Activated CD4-positive, alpha-beta T cell treated with anti-CD3 and anti-CD28 coated beads for 36 hours (primary cell): Measurements from ENCODE around the gene DRG1. TPM values are rescaled to one million over a fixed set of nuclear protein-coding genes. Genes with fewer than 3 reads are reported as not detected.
A peak's percentile ranks its signal among the peaks of the same experiment; 100 is the strongest.

Experiments used
- ATAC-seq: fragments of 200-7000 bp; cut with Tn5 transposase; one replicate; pipeline ENCODE4 v1.10.0; 2021; ENCODE audit warnings: mild to moderate bottlenecking, moderate library complexity
- CTCF ChIA-PET: fragments of 350-600 bp; sonication (Branson Sonifier 250); formaldehyde crosslinking; loops from one replicate; lab custom pipeline; 2021; ENCODE audit warnings: antibody characterized with exemption; lab: Charles Lee
- POLR2A ChIA-PET: fragments of 350-600 bp; sonication (Branson Sonifier 250); formaldehyde crosslinking; loops from one replicate; lab custom pipeline; 2021; ENCODE audit warnings: antibody characterized with exemption, inconsistent platforms; lab: Charles Lee
- DNase-seq: peaks from one replicate; pipeline ENCODE4 v3.0.0-alpha.2; 2020
- H3K27ac Mint-ChIP-seq: one replicate; pipeline ENCODE4 v1.8.0; 2021; ENCODE audit warnings: mixed read lengths
- H3K27me3 Mint-ChIP-seq: one replicate; pipeline ENCODE4 v1.8.0; 2021; ENCODE audit warnings: mixed read lengths
- H3K36me3 Mint-ChIP-seq: one replicate; pipeline ENCODE4 v1.8.0; 2021; ENCODE audit warnings: low read depth, mixed read lengths
- H3K4me1 Mint-ChIP-seq: one replicate; pipeline ENCODE4 v1.8.0; 2021; ENCODE audit warnings: mixed read lengths
- H3K4me3 Mint-ChIP-seq: one replicate; pipeline ENCODE4 v1.8.0; 2021; ENCODE audit warnings: mild to moderate bottlenecking, moderate library complexity, mixed read lengths
- H3K9me3 Mint-ChIP-seq: one replicate; pipeline ENCODE4 v1.8.0; 2021; ENCODE audit warnings: low read depth, mixed read lengths
- intact Hi-C, 2 experiments: fragments of 100-400 bp; cut with DNase I in 1 of 2; cut with micrococcal nuclease in 1 of 2; formaldehyde crosslinking; loops; one replicate each; pipeline versions ENCODE4 v1.14.2 to v1.15.1; 2022 to 2024; cut with DNase I, micrococcal nuclease
- total RNA-seq, 2 experiments: library from RNA; stranded (reverse); gene quantifications; one replicate each; pipeline ENCODE4 v1.2.3, GENCODE V29; 2021

Gene DRG1
- total RNA-seq, 2 experiments from 2014 or later, result 104 to 106 TPM

DNA sequence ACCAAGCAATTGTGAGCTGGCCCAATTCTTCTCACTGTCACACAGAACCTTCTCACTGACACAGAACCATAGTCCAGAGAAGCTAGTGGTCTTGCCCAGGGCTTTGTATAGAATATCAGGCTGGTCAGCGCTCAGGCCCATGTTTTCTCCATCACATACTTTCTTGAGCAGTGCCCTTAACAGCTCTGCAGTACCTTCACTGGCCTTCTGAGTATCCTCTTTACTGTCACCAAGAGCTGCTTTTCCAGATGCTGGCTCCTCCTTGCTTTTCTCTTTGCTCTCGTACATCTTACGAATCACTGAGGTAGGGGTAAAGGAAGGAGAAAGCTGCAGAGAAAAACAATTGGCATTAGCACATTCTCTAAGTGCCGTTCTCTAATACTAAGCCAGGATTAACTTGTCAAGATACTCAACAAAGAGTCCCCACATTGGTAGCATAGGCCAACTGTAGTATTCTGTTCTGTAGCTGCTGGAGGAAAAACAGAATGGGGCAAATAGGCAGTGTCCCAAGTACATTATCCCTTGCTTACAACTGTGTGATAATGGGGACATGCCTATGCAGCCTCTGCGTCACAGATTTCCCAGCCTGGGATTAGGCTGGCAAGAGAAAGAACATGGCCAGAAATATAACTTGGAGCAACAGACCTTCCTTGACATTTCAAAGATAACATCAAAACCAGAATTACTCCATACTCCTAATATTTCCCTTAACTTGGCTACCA lies 43.5 kb downstream of the DRG1 start:
- Mint-ChIP-seq H3K9me3 (no peaks in the 10 kb centered on the region), H3K36me3 (peaks cover 54% of the 10 kb centered on the region), H3K4me3 (no peak overlapping the region), H3K4me1 (peaks cover 3% of the 10 kb centered on the region), H3K27me3 (no peaks in the 10 kb centered on the region), H3K27ac (no peak overlapping the region)
- intact Hi-C loops, result no loop called here
- CTCF ChIA-PET, result no interaction called here
- POLR2A ChIA-PET, result interaction anchor here (0.6 kb wide), 1 partner anchor 12 kb away, joined by 3 read pairs; no protein-coding TSS in a partner anchor
- ATAC-seq (no peak), DNase-seq (no peak)

DNA sequence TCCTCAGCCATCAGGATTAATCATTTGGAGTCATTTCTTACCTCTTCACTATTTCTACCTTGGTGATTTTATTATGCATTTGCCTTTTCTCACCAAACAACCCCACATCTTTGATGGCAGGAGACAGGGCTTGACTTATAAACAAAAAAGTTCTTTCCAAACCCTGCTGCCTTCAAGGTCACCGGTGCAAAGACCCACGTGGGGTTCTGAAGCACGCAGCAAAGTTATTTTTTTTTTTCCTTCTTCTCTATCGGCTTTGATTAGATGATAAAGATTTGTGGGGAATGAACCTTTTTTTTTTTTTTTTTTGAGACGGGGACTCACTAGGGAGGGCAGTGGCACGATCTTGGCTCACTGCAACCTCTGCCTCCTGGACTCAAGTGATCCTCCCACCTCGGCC lies 44.1 kb downstream of the DRG1 start:
- peaks cover 3% of the 10 kb centered on the region for H3K4me1 Mint-ChIP-seq
- no peaks in the 10 kb centered on the region for H3K9me3 Mint-ChIP-seq
- no peak overlapping the region for H3K4me3 Mint-ChIP-seq
- CTCF ChIA-PET, result no interaction called here
- H3K36me3 Mint-ChIP-seq, result peaks cover 60% of the 10 kb centered on the region
- no peak for ATAC-seq
- no peak overlapping the region for H3K27ac Mint-ChIP-seq
- POLR2A ChIA-PET, result no interaction called here
- intact Hi-C loops, result no loop called here
- no peak for DNase-seq
- H3K27me3 Mint-ChIP-seq, result no peaks in the 10 kb centered on the region

DNA sequence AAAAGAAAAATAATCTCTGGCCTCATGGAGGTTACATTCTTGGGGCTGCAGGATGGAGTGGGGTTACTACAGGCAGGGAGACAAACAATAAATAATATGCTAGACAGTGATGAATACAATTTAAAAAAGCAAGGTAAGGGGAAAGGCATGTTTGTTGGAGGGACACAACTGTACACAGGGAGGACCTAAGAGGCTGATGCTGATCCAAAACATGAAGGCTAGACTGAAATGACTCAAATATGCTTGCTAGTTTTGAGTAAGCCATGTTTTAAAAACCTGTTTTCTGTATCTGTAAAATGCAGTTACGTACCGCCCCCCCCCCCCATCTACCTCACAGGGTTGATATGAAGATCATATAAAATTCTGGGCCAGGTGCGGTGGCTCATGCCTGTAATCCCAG lies 46.2 kb downstream of the DRG1 start:
- intact Hi-C loops, result loop anchor here in 1 of 2 experiments (5.0 kb wide), 1 partner anchor 187 kb away; no protein-coding TSS in a partner anchor
- H3K36me3 Mint-ChIP-seq, result peaks cover 55% of the 10 kb centered on the region
- no peaks in the 10 kb centered on the region for H3K9me3 Mint-ChIP-seq
- ChIA-PET POLR2A (no interaction called here), CTCF (no interaction called here)
- DNase-seq, result no peak
- no peak overlapping the region for H3K4me3 Mint-ChIP-seq
- H3K27ac Mint-ChIP-seq, result peak overlapping the region; percentile 73
- H3K4me1 Mint-ChIP-seq, result peaks cover 3% of the 10 kb centered on the region
- no peaks in the 10 kb centered on the region for H3K27me3 Mint-ChIP-seq
- peak; percentile 62 for ATAC-seq

DNA sequence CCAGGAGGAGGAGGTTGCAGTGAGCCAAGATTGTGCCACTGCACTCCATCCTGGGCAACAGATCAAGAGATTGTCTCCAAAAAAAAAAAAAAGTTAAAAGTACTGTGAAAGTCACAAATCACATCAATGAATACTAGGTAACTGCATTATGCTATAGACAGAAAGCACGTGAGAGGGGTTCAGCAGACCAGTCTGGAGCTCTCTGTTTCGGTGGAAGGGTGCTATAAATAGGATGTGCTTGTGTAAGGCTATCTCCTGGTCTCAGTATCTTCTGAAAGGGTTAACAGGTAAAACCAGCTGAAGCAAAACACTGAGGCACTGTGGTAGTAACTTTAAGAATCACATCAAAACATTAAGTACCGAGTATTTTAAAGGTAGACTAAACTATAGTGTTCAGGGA lies 46.8 kb downstream of the DRG1 start:
- H3K27me3 Mint-ChIP-seq, result no peaks in the 10 kb centered on the region
- DNase-seq, result no peak
- CTCF ChIA-PET, result interaction anchor here (0.6 to 1.3 kb wide), 2 partner anchors 135 to 590 kb away, joined by 3 read pairs; no protein-coding TSS in a partner anchor
- peaks cover 3% of the 10 kb centered on the region for H3K4me1 Mint-ChIP-seq
- intact Hi-C loops, result loop anchor here in 1 of 2 experiments (5.0 kb wide), 1 partner anchor 186 kb away; no protein-coding TSS in a partner anchor
- POLR2A ChIA-PET, result no interaction called here
- ATAC-seq, result no peak
- no peak overlapping the region for H3K27ac Mint-ChIP-seq
- H3K9me3 Mint-ChIP-seq, result no peaks in the 10 kb centered on the region
- no peak overlapping the region for H3K4me3 Mint-ChIP-seq
- peaks cover 55% of the 10 kb centered on the region for H3K36me3 Mint-ChIP-seq

DNA sequence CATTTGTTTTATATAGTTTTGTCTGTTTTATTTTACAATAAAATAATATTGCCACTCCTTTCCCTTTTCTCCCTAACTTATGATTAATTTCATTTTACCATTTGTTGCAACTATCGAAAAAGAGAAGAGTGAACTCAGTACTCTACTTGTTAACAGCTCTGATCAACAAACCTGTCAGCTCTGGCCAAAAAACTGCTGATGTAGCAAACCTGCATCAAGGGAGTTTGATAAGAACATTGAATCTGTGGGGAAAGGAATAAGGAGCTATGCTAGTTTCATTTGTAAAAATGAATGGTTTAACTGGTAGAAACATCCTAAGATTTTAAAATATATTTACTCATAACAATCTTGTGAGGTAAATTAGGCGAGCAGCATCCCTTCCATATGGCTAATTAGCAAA lies 47.4 kb downstream of the DRG1 start:
- no peak for DNase-seq
- H3K4me3 Mint-ChIP-seq, result no peak overlapping the region
- no peak overlapping the region for H3K27ac Mint-ChIP-seq
- intact Hi-C loops, result loop anchor here in 1 of 2 experiments (5.0 kb wide), 1 partner anchor 186 kb away; no protein-coding TSS in a partner anchor
- CTCF ChIA-PET, result interaction anchor here (1.0 to 1.3 kb wide), 2 partner anchors 36 to 136 kb away, joined by 3 to 6 read pairs; no protein-coding TSS in a partner anchor
- H3K9me3 Mint-ChIP-seq, result no peaks in the 10 kb centered on the region
- peaks cover 3% of the 10 kb centered on the region for H3K4me1 Mint-ChIP-seq
- ATAC-seq, result no peak
- no peaks in the 10 kb centered on the region for H3K27me3 Mint-ChIP-seq
- POLR2A ChIA-PET, result no interaction called here
- H3K36me3 Mint-ChIP-seq, result peaks cover 55% of the 10 kb centered on the region

DNA sequence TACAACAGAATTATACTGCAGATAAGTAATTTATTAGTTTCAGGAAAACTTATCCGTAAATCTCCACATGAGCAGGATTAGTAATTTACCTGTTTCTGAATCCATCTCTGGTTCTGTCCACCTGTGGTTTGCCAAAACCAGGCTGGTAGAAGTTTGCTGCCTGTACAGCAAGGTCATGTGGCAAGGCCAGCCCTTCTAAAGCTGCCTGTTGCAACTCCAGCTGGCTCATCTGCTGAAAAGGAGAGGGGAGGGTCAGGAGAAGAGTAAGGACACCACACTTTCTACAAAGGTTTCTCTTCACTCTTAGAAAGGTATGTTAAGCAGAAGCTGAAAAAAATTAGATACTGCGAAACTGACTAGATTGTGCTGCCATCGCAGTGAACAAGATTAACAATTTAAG lies 47.9 kb downstream of the DRG1 start:
- ChIA-PET CTCF (interaction anchor here (0.6 to 1.3 kb wide), 4 partner anchors 9 to 136 kb away, joined by 3 to 6 read pairs (median 4); no protein-coding TSS in a partner anchor), POLR2A (no interaction called here)
- intact Hi-C loops, result loop anchor here in 1 of 2 experiments (5.0 kb wide), 1 partner anchor 185 kb away; no protein-coding TSS in a partner anchor
- peaks cover 3% of the 10 kb centered on the region for H3K4me1 Mint-ChIP-seq
- peaks cover 50% of the 10 kb centered on the region for H3K36me3 Mint-ChIP-seq
- ATAC-seq, result no peak
- H3K9me3 Mint-ChIP-seq, result no peaks in the 10 kb centered on the region
- H3K27me3 Mint-ChIP-seq, result no peaks in the 10 kb centered on the region
- no peak for DNase-seq
- no peak overlapping the region for H3K27ac Mint-ChIP-seq
- no peak overlapping the region for H3K4me3 Mint-ChIP-seq

DNA sequence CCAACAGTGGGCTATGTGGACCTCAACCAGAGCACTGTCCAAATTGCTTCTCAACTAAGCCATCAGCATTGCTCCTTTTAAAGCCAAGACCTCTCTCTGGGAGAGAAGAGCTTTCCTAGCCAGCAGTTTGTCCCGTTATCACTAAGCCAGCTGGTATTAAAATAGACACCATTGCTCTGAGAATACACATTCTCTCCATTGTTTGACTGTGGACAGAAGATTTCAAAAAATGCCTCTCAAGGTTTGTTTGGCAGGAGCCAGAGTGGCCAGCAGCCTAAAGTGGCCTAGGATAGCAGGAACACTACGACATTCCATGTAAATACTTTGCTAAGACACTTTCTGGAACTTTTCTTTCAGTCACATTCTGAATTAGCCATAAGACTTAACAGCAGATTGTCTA lies 49.0 kb downstream of the DRG1 start:
- no peak overlapping the region for H3K27ac Mint-ChIP-seq
- ATAC-seq, result no peak
- ChIA-PET CTCF (interaction anchor here (0.6 to 1.4 kb wide), 4 partner anchors 10 to 126 kb away, joined by 3 to 6 read pairs (median 3); no protein-coding TSS in a partner anchor), POLR2A (no interaction called here)
- DNase-seq, result no peak
- no peaks in the 10 kb centered on the region for H3K9me3 Mint-ChIP-seq
- intact Hi-C loops, result loop anchor here in 1 of 2 experiments (5.0 kb wide), 1 partner anchor 184 kb away; no protein-coding TSS in a partner anchor
- no peak overlapping the region for H3K4me3 Mint-ChIP-seq
- no peaks in the 10 kb centered on the region for H3K27me3 Mint-ChIP-seq
- H3K36me3 Mint-ChIP-seq, result peaks cover 42% of the 10 kb centered on the region
- H3K4me1 Mint-ChIP-seq, result peaks cover 3% of the 10 kb centered on the region

DNA sequence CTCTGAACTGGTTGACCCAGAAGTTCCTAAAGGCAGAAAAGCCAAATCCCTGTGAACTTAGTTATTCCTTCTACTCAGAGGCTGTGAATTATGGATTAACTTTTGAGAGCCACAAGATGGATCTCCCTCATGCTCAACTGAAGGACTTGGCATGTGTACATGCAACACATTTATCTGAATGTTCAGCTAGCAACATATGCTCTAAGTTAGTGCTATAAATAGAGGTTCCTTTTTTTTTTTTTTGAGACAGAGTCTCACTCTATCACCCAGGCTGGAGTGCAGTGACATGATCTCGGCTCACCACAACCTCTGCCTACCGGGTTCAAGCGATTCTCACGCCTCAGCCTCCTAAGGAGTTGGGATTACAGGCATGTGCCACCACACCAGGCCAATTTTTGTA lies 50.1 kb downstream of the DRG1 start:
- ATAC-seq, result no peak
- Mint-ChIP-seq H3K4me3 (no peak overlapping the region), H3K27me3 (no peaks in the 10 kb centered on the region), H3K9me3 (no peaks in the 10 kb centered on the region), H3K4me1 (peaks cover 3% of the 10 kb centered on the region), H3K36me3 (peaks cover 40% of the 10 kb centered on the region), H3K27ac (no peak overlapping the region)
- CTCF ChIA-PET, result interaction anchor here (0.8 to 0.9 kb wide), 3 partner anchors 9 to 20 kb away, joined by 3 to 4 read pairs (median 3); no protein-coding TSS in a partner anchor
- no peak for DNase-seq
- intact Hi-C loops, result loop anchor here in 1 of 2 experiments (5.0 kb wide), 1 partner anchor 183 kb away; no protein-coding TSS in a partner anchor
- POLR2A ChIA-PET, result no interaction called here

DNA sequence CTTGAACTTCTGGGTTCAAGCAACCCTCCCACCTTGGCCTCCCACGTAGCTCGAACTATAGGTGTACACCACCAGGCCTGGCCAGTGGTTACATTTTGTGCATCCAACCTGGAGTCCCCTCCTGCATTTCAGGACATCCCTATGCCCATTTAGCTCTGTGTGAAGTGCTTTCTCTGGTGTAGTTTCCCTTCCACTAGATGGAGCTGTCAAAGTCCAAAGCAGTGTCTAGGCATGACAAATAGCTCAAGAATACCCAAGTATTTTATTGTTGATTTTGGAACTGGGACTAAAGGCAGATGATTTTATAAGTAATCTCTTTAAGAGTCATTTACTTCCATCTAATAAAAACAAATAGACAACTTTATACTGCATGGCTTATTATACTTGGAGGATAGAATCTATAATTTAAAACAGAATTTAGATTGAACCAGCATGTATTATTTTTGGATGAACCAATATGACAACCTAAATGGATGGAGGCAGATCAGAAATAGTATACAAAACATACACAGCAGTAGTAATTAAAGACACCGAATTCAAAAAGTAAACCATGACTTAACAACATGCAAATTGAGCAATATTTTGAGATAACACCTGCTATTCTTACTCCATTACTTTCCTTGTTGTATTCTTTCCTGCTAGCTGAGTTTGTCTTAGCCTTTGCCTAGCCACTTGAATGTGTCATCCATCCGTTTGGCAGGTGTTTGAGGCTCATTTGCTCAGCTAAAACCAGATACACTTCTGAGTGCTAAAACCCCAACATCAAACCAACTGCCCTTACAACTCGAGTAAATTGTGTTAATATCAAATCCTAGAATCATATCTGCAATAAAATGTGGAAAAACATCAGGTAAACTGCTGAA lies 52.5 kb downstream of the DRG1 start:
- no peak for DNase-seq
- H3K4me3 Mint-ChIP-seq, result no peak overlapping the region
- peak; percentile 83 for ATAC-seq
- intact Hi-C loops, result loop anchor here in 1 of 2 experiments (1.0 kb wide), 1 partner anchor 182 kb away; no protein-coding TSS in a partner anchor
- peak overlapping the region; percentile 65 for H3K27ac Mint-ChIP-seq
- H3K27me3 Mint-ChIP-seq, result no peaks in the 10 kb centered on the region
- H3K36me3 Mint-ChIP-seq, result peaks cover 33% of the 10 kb centered on the region
- H3K9me3 Mint-ChIP-seq, result no peaks in the 10 kb centered on the region
- ChIA-PET CTCF (interaction anchor here (0.5 to 1.7 kb wide), 14 partner anchors 13 to 531 kb away, joined by 3 to 8 read pairs (median 4); no protein-coding TSS in a partner anchor), POLR2A (no interaction called here)
- no peaks in the 10 kb centered on the region for H3K4me1 Mint-ChIP-seq

DNA sequence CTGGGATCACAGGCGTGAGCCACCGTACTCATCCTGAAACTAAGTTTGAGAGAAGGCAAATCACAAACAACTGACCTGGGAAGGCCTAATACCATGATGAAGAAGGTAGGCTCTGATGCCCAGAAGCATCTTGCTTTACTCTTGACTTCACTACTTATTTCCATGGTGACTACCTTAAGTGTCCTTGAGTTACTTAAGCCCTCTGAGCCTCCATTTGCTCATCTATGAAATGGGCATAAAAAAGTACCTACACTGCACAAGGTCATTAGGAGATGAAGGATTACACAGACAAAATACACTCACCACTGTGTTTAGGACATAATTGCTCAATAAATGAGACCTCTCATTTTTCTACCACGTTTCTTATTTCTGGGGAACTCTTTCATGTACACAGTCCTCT lies 62.3 kb downstream of the DRG1 start:
- intact Hi-C loops, result no loop called here
- no peaks in the 10 kb centered on the region for H3K9me3 Mint-ChIP-seq
- ATAC-seq (no peak), DNase-seq (no peak)
- ChIA-PET POLR2A (no interaction called here), CTCF (interaction anchor here (0.6 kb wide), 1 partner anchor 18 kb away, joined by 4 read pairs; no protein-coding TSS in a partner anchor)
- H3K27ac Mint-ChIP-seq, result no peak overlapping the region
- no peak overlapping the region for H3K4me3 Mint-ChIP-seq
- H3K4me1 Mint-ChIP-seq, result peaks cover 2% of the 10 kb centered on the region
- no peaks in the 10 kb centered on the region for H3K27me3 Mint-ChIP-seq
- peaks cover 56% of the 10 kb centered on the region for H3K36me3 Mint-ChIP-seq

DNA sequence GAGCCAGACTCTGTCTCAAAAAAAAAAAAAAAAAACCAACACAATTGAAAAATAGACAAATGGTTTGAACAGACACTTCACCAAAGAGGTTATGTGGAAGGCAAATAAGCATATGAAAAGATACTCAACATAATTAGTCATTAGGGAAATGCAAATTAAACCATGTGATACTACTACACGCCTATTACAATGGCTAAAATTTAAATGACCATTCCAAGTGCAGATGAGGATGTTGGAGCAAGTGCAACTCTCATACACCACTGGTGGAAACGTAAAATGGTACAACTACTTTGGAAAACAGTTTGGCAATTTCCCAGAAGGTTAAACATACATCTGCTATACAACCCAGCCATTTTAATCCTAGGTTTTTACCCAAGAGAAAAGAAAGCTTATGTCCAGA lies 65.9 kb downstream of the DRG1 start:
- intact Hi-C loops, result no loop called here
- ATAC-seq (no peak), DNase-seq (no peak)
- H3K4me1 Mint-ChIP-seq, result peaks cover 2% of the 10 kb centered on the region
- ChIA-PET POLR2A (no interaction called here), CTCF (interaction anchor here (0.6 kb wide), 1 partner anchor 199 kb away, joined by 3 read pairs; no protein-coding TSS in a partner anchor)
- H3K27me3 Mint-ChIP-seq, result no peaks in the 10 kb centered on the region
- peaks cover 65% of the 10 kb centered on the region for H3K36me3 Mint-ChIP-seq
- H3K4me3 Mint-ChIP-seq, result no peak overlapping the region
- H3K9me3 Mint-ChIP-seq, result no peaks in the 10 kb centered on the region
- no peak overlapping the region for H3K27ac Mint-ChIP-seq
